ENCODE measurements around the gene PTCH2. TPM values are rescaled to one million over a fixed set of nuclear protein-coding genes. Genes with fewer than 3 reads are reported as not detected.

Gene PTCH2
- total RNA-seq, 1 donor from 2014 or later, result 1.9 TPM

- DNase-seq (ENCODE audit: low spot score), result no peak
Measured at GRCh38 chr1:44778705-44779576, 64.1 kb downstream of the PTCH2 start.

GRCh38 chr1:44777969-44778635 is 65.0 kb downstream of the PTCH2 start:
- DNase-seq (ENCODE audit: low spot score), result no peak

DNA sequence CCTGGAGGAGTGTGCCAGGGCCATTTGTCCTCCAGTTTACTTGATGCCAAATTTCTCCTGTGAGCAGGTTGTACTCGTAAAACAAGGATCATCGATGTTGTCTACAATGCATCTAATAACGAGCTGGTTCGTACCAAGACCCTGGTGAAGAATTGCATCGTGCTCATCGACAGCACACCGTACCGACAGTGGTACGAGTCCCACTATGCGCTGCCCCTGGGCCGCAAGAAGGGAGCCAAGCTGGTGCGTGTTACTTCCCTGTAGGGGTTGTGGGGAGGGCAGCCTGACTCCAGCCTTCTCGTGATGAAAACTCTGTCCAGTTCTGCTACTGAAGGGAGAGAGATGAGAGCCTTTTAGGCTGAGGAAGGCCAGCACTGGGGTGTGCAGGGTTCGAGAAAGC is 65.5 kb downstream of the PTCH2 start:
- DNase-seq (ENCODE audit: low spot score), result no peak

DNA sequence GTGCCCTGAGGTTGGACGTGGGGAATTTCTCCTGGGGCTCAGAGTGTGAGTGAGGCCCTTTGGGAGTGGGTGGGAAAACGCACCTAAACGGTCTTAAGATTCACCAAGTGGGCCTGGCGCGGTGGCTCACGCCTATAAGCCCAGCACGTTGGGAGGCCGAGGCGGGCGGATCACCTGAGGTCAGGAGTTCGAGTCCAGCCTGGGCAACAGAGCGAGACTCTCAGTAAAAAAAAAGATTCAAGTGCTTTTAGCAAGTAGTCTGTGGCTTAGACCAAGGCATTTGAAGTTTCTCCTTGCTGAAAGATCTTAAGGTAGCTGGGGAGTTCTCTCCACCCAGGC is 66.4 kb downstream of the PTCH2 start:
- no peak for DNase-seq (ENCODE audit: low spot score)

- DNase-seq (ENCODE audit: low spot score), result no peak
Measured at GRCh38 chr1:44775930-44776729, 66.9 kb downstream of the PTCH2 start.

DNA sequence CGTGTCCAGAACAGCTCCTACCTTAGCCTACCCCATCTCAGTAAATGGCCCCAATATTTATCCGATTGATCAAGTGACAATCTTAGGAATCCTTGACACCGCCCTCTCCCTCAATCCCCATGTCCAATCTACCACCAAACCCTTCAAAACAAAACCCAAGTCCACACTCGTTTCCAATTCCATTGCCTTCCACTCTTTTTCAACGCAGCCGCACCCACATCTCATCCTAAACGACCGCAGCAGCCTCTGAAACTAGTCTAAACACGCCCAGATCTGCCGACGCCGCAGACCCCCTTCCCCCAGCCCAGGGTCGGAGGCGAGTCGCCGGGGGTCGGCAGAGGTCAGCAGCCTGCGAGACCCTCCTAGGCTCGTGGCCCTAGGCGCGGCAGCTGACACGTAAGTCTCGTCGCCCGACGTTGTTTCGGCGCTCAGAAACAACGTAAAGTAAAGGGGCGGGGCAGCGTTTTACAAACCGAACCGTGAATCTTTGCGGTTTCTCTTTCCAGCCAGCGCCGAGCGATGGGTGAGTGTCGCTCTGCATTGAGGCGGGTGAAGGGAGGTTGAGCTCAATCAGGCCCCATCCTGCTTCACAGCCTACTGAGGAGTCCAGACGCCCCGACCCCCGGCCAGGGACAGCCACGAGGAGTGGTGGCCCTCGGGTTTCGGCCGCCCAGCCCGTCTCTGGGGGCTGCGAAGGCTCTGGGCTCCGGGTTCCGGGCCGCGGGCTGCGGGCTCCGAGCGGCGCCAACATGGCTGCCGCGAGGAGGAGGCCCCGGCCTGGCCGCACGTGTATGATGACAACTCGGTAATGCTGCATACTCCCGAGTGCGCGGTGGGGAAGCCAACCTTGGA is 67.7 kb downstream of the PTCH2 start, which contains the start of gene RPS8:
Gene RPS8, plus strand, starts transcription at position 463 of the 852 bp plus-strand sequence. Its CDS starts 57 bp downstream, at position 520.
- DNase-seq (ENCODE audit: low spot score), result peak; percentile 94

Other genes with a start within 250 kb of the PTCH2 start
- 21.0 TPM for gene TMEM53, start 168.8 kb downstream of the PTCH2 start, total RNA-seq
- 3.7 TPM for gene ARMH1, start 168.5 kb downstream of the PTCH2 start, total RNA-seq
- not detected for gene RNU5D-1, start 112.1 kb downstream of the PTCH2 start, total RNA-seq
- 1.6 TPM for gene KIF2C, start 103.4 kb downstream of the PTCH2 start, total RNA-seq
- 1,176 TPM for gene RPS8, start 67.7 kb downstream of the PTCH2 start, total RNA-seq
- gene BEST4, start 55.1 kb downstream of the PTCH2 start, total RNA-seq, result 0.37 TPM
- gene PLK3, start 42.9 kb downstream of the PTCH2 start, total RNA-seq, result 14.7 TPM
- gene DYNLT4, start 35.9 kb downstream of the PTCH2 start, total RNA-seq, result not detected
- gene BTBD19, start 34.7 kb downstream of the PTCH2 start, total RNA-seq, result 7.8 TPM
- 19.3 TPM for gene EIF2B3, start 143.3 kb upstream of the PTCH2 start, total RNA-seq
- gene HECTD3, start 168.1 kb upstream of the PTCH2 start, total RNA-seq, result 59.6 TPM
- gene UROD, start 169.0 kb upstream of the PTCH2 start, total RNA-seq, result 53.5 TPM

Data from mucosa of gallbladder (tissue), 1 donor.